Endothelial cell of umbilical vein (primary cell): ENCODE measurements around the gene COQ3.

Experiments used
- EZH2 ChIP-seq: IDR thresholded peaks from 2 replicates; pipeline ENCODE4 v1.6.1; 2012; ENCODE audit warnings: borderline replicate concordance, low read depth, mild to moderate bottlenecking, moderate library complexity, low read length, inconsistent platforms; ENCODE audit not compliant: severe bottlenecking
- FOS ChIP-seq: IDR thresholded peaks from 2 replicates; pipeline ENCODE4 v1.6.1; 2011; ENCODE audit warnings: mild to moderate bottlenecking, low read length, moderate library complexity, borderline replicate concordance; ENCODE audit not compliant: insufficient read depth
- GATA2 ChIP-seq: IDR thresholded peaks from 2 replicates; pipeline ENCODE4 v1.7.0; 2011; ENCODE audit warnings: low read depth, mild to moderate bottlenecking, moderate library complexity, mixed read lengths, low read length; ENCODE audit not compliant: insufficient read length, insufficient read depth
- JUN ChIP-seq: IDR thresholded peaks from 2 replicates; pipeline ENCODE4 v1.6.1; 2011; ENCODE audit warnings: borderline replicate concordance, low read depth; ENCODE audit not compliant: insufficient read length, insufficient read depth
- MAX ChIP-seq: IDR thresholded peaks from 2 replicates; pipeline ENCODE4 v1.6.1; 2011; ENCODE audit not compliant: insufficient read depth, insufficient read length
- MYC ChIP-seq: IDR thresholded peaks from one replicate; pipeline ENCODE4 v1.6.1; 2011; ENCODE audit warnings: mild to moderate bottlenecking, low read depth, low read length
- POLR2A ChIP-seq: IDR thresholded peaks from 2 replicates; pipeline ENCODE4 v1.6.1; 2012; ENCODE audit warnings: low read depth, mild to moderate bottlenecking, control low read depth, low read length
- POLR2AphosphoS5 ChIP-seq: IDR thresholded peaks from 2 replicates; pipeline ENCODE4 v1.6.1; 2012; ENCODE audit warnings: low read depth, mild to moderate bottlenecking, control low read depth, low read length, moderate library complexity; ENCODE audit not compliant: insufficient read depth
- TF ChIP-seq, protein P1 (sequence below), 2 donors: IDR thresholded peaks; 1 replicate in 1 of 2; 2 replicates in 1 of 2; pipeline ENCODE4 v1.5.1; 2011; ENCODE audit warnings: low read length in 2 of 2, mild to moderate bottlenecking in 2 of 2, moderate library complexity in 2 of 2, control low read depth in 1 of 2, inconsistent platforms in 1 of 2, low read depth in 1 of 2; ENCODE audit not compliant: insufficient read depth in 1 of 2; ENCODE audit errors: extremely low read depth in 1 of 2

GRCh38 chr6:99369533-99369932, 24.5 kb downstream of the COQ3 start:
- TF ChIP-seq, protein P1, sequence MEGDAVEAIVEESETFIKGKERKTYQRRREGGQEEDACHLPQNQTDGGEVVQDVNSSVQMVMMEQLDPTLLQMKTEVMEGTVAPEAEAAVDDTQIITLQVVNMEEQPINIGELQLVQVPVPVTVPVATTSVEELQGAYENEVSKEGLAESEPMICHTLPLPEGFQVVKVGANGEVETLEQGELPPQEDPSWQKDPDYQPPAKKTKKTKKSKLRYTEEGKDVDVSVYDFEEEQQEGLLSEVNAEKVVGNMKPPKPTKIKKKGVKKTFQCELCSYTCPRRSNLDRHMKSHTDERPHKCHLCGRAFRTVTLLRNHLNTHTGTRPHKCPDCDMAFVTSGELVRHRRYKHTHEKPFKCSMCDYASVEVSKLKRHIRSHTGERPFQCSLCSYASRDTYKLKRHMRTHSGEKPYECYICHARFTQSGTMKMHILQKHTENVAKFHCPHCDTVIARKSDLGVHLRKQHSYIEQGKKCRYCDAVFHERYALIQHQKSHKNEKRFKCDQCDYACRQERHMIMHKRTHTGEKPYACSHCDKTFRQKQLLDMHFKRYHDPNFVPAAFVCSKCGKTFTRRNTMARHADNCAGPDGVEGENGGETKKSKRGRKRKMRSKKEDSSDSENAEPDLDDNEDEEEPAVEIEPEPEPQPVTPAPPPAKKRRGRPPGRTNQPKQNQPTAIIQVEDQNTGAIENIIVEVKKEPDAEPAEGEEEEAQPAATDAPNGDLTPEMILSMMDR (IDR thresholded peaks at IDR 0.05; ENCODE audit: extremely low read depth in 1 of 2, insufficient read depth in 1 of 2, low read depth in 1 of 2, low read length in 2 of 2), result no peak
- TF ChIP-seq POLR2AphosphoS5 (no peak), JUN (no peak), MAX (no peak), EZH2 (no peak), POLR2A (no peak), FOS (no peak), GATA2 (no peak), MYC (no peak)
